NCI-H748 (cell line): ENCODE measurements around the gene SYT12.

Experiments
- DNase-seq: peaks from one replicate; lab custom pipeline; 2025; ENCODE audit not compliant: unreplicated experiment; lab: John Stamatoyannopoulos, UW

The SYT12 gene

DNA sequence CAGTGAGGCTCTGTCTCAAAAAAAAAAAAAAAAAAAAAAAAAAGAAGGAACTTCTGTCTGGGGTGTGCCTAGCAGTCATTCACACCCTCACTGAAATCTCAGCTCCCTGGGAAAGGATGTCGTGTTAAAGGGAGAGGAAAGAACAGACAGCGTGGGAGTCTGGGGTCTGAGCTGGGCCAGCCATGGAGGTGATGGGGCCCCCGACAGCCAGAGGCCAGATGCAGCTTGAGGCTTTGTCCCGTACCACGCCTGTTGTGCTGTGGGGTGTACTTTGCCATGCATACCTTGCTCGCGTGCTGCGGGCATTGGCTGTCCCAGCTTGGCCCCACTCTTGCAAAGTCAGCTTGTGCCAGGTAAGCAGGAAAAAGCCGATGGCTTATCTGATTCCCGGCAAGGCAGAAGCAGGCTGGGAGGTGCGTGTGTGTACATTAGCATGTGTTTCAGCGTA lies 4.6 kb downstream of the SYT12 start:
- DNase-seq = no peak

DNA sequence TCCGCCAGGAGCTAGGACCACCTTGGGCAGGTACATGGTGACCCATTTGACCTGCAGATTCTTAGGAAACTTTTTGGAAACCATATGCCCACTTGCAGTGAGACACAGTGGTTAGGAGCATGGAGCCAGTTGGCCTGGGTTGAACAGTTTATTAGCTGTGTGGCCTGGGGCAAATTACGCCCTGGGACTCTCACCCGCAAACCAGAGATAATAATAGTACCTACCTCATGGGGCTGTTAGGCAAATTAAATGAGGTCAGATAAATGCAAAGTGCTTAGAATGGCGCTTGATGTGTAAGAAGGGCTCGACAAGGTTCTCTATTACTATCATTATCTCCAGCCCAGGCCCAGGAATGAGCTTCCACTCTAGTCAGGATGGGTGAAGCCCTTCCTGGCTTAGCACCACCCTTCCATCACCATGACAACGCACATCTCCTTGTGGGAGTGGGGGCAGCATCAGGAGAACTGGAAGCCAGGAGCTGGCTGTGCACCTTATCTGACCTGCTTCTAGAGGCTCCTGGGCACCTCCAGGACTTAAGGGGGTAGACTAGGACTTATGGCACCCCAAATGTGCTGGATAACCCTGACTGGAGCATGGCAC lies 5.1 kb downstream of the SYT12 start:
- peak; percentile 34 for DNase-seq

DNA sequence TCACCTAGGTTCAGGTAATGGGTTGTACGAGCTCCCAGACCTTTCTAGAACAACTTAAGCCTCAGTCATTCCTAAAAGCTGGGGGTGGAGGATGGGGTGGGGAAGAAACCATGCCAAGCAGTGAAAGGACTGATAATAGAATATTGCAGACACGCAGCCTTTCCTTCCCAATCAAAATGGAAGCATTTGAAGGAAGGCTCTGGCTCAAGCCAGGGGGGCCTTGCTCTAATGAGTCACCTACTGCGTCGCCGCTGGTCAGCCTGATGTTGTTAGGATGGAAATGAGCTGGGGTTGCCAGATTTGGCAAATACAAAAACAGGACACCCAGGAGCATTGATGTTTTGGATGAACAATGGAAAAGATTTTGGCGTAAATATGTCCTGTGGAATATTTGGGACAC lies 6.2 kb downstream of the SYT12 start:
- DNase-seq = no peak

DNA sequence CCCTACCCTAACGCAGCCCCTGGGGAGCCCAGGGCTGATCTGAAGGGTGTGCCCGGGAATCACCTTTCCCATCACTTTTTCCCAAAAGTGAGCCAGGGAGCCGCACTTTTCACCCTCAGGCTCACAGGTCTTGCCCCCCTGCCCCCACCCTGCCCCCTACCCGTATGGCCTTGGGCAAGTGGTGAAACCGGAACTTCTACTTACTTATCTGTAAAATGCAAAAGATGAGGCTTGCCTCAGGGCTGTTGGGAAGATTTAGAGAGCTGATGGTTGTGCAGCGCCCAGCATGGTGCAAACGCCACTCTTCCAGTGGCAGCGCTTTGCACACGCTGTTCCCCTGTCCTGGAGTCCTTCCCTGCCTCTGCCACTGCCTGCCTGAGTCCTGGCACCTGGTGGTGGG lies 8.0 kb downstream of the SYT12 start:
- no peak for DNase-seq

DNA sequence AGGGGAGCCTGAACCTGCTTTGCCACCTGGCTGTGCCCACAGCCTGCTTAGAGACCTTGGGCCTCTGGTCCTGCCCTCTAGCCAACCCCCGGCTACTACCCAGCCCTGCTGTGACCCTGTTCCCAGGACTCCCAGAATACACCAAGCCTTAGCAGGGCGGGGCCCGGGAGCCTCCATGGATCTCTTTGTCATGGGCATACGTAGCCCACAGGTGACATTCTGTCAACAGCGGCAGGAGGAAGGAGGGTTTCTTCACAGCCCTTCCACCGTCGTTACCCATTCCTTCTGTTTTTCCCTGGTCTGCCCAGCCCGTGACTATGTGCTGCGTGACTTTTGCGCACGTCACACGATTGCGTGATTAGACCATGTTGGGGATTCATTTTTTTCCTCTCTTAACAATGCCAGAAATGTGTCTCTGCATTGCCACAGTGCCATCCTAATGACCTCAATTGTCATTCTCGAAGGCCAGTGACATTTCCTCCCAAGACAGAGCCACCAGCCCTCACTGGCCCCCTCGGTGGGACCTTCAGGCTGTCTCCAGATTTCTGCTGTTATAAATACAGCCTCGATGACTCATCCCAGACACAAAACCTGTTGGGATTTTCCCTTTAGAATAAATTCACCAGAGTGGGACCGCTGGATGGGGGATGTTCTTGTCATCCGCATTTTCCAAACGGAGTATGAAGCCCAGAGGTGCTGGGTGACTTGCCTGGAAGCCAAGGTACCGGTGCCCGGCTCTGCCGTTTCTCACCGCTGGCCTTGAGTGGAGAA lies 9.0 kb downstream of the SYT12 start:
- no peak for DNase-seq

DNA sequence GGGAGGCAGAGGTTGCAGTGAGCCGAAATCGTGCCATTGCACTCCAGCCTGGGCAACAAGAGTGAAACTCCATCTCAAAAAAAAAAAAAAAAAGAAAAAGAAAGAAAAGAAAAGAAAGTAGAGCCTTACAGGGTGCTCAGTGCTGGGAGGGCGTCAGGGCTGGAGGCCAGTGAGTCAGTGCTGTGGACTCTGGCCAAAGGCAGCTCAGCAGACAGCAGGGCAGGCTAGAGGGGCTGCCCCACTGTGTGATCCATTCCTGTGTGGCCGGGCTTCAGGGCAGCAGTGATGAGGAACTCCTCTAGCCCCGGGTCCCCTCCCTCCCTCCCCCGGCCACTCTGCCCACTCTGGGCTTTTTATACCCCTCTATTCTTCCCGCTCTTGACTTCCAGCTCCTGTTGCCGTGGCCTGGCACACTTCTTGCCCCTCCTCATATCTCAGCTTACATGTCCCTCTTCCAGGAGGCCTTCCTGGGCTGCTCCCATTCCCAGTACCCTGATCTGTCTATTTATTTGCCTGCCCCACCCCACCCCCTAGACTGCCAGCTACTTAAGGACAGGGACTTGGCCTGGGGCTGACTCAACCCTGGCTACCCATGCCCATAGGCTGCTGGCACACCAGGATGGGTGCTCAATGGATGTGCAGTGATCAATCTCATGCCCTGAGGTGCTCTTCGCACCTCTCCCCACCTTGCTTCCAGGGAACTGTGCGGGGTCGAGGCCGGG lies 10.1 kb downstream of the SYT12 start:
- DNase-seq = no peak

DNA sequence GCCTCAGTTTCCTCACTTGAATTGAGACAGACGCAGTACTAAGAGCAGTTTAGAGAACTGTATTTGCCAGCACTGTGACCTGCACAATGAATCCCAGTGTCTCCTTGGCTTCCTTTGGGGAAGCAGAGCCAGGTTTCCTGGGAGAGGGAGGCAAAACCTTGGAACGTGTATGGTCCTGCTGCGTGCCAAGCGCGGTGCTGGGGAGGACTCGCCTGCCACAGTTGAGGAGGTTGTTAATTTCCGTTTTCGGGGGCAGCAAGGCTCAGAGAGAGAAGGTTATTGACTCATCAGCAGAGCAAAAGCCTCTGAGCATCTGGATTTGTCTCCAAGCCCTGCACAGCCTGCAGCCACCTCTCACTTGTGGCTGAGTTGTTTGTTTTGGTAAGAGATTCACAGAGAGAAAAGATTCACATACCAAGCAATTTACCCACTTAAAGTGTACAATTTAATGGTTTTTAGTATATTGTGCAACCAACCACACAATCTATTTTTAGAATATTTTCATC lies 10.8 kb downstream of the SYT12 start:
- DNase-seq = no peak

DNA sequence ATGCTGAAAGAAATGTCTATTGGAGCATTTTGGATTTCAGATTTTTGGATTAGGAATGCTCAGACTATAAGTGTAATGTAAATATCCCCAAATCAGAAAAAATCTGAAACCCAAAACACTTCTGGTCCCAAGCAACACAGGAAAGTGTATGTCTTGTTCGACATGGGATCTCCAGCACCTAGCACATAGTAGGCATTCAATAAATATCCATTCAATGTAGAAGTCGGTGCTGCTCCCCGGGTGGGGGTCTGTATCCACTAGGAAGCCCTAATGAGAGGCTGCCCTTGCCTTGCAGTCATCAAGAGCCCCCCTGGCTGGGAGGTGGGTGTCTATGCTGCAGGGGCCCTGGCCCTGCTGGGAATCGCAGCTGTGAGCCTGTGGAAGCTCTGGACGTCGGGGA lies 11.4 kb downstream of the SYT12 start:
- DNase-seq = no peak

DNA sequence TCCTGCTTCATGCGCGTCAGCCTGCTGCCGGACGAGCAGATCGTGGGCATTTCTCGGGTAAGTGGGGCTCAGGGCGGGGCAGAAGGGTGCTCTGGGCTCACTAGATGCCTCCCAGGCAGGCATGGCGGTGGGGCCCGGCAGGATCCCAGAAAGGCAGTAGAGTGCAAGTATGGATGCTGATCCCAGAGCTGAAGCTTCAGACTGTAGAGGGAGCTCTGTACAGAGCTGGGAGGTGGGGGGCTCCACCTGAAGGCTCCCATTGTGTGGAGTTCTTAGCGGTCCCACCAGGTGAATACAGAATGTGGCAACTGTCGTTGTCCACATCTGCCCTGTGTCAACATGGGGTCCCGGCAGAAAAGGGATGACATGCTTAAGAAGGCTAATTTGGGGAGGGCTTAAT lies 17.2 kb downstream of the SYT12 start:
- DNase-seq = no peak

DNA sequence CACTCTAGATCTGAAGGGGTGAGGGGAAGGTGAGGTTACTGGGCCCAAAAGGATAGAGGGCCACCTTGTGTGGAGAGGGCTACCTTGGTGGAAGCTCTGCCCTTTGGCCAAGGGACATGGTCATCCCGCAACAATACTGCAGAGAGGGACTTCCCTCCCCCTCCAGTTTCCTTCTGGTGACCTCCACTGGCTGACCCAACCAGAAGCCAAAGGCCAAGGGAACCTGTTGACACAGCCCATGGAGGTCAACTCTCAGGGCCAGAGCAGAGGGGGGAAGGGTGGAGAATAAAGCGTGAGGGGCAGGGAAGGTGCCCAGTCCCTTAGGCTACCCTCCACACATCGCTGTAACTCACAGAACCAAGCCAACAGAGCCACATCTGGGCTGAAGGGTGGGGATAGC lies 18.7 kb downstream of the SYT12 start:
- DNase-seq = no peak

DNA sequence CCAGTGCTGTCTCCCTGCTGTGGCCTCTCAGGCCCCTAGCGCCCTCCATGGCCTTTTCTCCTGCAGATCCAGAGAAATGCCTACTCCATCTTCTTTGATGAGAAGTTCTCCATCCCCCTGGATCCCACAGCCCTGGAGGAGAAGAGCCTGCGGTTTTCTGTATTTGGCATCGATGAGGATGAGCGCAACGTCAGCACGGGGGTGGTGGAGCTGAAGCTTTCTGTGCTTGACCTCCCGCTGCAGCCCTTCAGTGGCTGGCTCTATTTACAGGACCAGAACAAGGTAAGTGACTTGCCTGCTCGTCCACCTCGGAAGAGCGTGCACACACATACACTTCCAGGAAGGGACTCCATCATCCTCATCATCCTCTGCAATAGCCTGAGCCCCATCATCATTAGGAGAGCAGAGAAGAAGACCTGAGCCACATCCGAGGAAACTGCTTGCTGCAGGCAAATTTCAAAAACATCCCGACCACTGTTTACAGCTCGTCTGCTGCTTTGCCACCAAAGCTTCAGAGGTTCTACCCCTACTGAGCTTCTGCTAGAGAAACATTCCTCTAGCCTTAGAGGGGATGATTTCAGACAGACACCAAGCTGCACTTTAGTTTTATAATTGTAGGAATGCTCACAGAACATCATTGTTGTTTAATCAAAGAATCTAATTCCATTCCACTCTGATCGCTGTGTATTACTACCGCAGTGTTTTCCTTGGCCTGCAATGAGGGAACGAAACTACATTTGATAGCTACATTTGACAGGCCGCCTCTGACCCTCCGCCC lies 20.8 kb downstream of the SYT12 start:
- no peak for DNase-seq

DNA sequence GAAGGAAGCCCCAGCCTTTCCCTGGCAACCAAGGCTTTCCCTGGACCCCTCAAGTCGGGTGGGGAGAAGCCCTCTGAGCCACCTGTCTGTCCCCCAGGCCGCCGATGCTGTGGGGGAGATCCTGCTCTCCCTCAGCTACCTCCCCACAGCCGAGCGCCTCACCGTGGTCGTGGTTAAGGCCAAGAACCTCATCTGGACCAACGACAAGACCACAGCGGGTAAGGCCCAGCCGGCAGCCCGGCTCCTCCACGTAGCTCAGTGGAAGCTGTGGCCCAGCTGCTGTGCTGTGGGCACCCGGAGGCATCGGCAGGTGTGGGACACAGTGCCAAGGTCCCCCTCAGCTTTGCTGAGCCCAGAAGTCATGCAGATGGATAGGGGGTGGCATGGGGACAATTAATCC lies 21.6 kb downstream of the SYT12 start:
- no peak for DNase-seq

DNA sequence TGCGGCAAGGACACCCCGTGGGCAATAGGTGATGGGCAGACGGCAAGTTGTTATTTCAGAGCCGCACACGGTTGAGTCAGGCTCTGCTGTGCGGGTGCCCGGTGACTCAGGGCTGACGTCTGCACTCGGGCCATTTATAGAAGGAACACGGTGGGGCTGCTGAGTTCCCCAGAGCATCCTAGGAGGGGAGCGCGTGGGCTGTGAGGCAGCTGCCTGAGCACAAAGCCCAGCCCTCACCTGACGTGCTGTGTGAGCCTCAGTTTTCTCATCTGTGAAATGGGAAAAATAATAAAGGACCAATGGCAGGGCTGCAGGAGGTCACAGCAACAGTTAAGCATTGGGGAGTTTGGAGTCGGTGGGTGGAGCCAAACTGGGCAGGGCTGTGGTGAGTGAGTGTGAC lies 22.4 kb downstream of the SYT12 start:
- DNase-seq = no peak

DNA sequence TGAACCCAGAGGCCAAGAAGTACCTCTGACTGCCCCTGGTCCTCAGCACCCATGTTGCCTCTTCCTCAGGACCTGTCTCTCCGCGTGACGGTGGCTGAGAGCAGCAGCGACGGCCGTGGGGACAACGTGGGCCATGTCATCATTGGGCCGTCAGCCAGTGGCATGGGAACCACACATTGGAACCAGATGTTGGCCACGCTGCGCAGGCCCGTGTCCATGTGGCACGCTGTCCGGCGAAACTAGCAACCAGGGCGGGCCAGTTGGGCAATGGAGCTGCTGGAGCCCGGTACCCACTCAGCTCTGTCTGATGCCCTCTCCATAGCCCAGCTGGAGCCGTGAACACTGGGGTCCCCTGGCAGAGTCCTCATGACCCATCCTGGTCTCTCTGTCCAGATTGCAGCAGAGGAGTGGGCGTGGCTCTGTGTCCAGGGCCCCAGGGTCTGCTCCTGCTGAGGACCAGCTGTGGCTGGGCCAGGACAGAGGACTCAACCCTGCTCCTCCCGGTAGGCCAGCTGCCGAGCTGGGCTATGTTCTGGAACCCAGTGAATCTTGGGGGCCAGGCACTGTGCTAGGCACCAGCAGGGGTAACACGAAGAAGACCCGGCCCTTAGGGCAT lies 25.7 kb downstream of the SYT12 start:
- no peak for DNase-seq

DNA sequence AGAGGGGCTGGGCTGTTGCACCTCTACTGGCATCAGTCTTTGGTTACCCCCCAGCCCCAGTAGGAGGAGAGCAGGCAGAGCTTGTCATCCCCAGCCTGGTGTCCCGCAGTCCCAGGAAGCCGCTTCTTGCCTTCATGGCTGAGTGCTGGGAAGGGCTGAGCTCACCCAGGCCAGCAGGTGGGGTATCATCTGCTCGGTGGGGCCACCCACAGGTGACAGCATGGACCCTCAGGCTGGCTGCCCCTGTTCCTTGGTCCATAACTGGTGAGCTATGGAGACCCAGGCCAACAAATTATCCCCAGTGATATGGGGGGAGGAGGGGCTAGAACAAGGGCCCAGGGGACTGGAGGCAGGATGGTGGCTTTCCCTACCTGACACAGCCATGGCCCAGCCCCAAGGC lies 27.2 kb downstream of the SYT12 start:
- DNase-seq = no peak

DNA sequence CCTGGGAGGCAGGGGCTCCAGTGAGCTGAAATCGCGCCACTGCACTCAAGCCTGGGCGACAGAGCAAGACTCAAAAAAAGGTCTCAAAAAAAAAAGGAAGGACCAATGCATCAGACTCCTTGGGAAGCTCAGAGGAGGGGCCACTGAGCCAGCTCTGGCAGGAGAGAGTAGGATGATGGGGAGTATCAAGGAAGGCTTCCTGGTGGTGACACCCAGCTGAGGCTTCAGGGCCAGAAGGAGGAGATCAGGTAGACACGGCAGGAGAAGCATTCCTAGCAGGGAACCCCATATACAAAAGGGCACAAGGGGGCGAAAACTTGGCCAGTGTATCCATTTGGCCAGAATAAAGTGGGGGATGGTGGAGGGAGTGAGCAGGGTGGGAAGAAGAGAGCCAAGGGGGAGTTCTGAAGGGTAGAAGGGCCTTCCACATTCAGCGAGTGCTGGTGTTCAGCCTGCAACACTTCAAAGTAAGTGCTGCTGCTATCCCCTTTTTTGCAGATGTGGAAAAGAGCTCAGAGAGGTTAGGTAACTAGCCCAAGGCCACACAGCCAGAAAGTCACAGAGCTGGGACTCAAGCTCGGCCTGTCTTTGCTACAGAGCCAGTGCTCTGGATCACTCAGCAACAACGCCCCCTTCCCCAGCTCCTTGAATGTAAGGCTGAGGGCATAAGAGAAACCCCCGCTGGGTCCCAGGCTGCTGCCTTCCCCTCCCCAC lies 28.4 kb downstream of the SYT12 start:
- no peak for DNase-seq

DNA sequence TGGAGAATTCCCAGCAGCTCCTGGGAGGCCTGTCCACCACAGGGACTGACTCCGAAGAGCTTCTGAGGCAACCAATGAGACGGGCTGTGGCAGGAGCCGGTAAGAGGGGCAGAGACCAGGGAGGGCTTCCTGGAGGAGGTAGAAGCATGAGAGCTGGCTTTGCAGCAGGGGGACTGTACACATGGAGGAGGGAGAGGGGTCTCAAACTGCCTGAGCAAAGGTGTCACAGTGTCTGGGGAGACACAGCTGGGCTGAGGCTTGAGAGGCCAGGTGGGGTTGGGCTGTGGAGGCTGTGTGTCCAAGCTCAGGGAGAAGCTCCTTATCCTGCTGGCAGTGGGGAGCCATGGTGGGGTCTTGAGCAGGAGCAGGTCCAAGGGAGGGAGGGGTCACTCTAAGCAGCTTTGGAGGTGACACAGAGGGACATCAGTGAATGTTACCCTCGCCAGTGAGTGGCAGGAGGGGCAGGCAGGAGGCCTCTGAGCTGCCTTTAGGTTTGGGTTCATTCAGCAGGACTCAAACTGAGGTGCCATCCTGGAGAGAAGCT lies 29.1 kb downstream of the SYT12 start:
- no peak for DNase-seq

DNA sequence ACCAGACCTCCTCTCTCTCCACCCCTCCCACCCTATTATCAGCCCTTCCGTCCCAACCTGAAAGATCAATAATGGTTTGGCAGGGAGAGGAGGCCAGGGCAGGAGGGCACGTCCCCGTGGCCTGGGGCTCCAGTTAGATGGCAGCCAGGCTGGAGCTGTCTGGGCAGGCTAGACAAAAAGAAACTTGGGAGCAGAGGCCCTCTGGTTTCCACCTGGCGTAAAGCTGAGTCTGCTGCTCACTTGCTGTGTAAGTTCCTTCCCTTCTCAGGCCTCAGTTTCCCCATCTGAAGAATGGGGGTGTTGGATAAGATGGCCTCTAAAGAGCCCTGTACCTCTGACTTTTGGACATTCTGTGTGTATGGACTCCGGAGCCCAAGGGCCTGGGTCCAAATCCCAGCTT lies 30.0 kb downstream of the SYT12 start:
- no peak for DNase-seq

DNA sequence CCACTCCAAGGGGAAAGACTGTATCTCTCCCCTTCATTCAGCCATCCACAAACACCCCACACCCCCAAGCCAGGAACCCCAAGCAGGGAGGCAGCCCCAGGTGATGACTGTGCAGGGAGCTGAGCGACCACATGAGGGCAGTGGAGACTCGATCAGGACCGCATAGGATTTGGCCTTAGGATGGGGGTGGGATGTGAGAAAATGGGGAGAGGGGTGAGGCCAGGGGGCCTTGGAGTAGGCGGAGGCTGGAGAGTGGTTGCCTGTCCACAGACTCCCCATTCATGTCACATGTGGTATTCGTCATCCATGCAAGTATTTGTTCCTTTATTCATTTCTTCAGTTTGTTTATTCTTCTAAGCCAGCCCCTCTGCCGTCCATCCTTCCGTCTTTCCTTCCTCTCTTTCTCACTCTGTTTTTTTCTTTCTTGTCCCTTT lies 31.0 kb downstream of the SYT12 start:
- peak; percentile 34 for DNase-seq

DNA sequence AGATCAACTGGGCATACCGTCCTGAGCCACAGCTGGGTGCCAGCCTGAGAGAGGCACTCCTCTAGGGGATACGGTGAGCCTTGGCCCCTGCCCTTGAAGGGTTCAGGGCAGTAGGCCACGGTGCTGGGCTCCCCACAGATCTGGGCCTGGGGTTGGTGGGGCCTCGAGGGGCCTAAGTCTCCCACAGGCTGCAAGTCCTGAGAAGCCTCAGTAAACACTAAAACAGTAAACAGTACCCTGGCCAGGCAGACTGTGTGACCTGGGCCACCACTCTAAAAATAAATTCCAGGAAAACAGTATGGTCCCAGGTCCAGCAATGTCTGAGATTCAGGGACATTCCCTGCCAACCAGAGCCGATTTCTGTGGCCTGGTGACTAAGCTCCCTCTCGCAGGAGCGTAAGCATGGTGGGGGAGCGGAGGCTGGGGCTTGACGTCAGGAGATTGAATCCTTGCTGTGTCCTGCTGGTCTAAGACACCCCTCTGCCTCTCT lies 31.5 kb downstream of the SYT12 start:
- no peak for DNase-seq
